Mucosa of stomach (tissue), 1 donor: ENCODE measurements around the gene CD164L2.

Source experiments
- H3K27me3 ChIP-seq: one replicate; pipeline ENCODE4 v1.7.0; 2013; ENCODE audit warnings: mild to moderate bottlenecking, low read length; ENCODE audit not compliant: control insufficient read depth, insufficient read depth
- H3K36me3 ChIP-seq: one replicate; pipeline ENCODE4 v1.7.0; 2013; ENCODE audit warnings: low read length; ENCODE audit not compliant: control insufficient read depth, insufficient read depth
- H3K4me1 ChIP-seq: one replicate; pipeline ENCODE4 v1.7.0; 2013; ENCODE audit warnings: mild to moderate bottlenecking, low read length; ENCODE audit not compliant: control insufficient read depth, insufficient read depth
- H3K4me3 ChIP-seq: one replicate; pipeline ENCODE4 v1.7.0; 2013; ENCODE audit warnings: low read length
- H3K9ac ChIP-seq: one replicate; pipeline ENCODE4 v1.7.0; 2013; ENCODE audit warnings: mild to moderate bottlenecking, low read length, moderate library complexity
- H3K9me3 ChIP-seq: one replicate; pipeline ENCODE4 v1.7.0; 2013; ENCODE audit warnings: mild to moderate bottlenecking, low read length, moderate library complexity; ENCODE audit not compliant: control insufficient read depth
- donor health status: Pancreatic carcinoma.

Gene CD164L2

GRCh38 chr1:27346357-27346756, 36.8 kb downstream of the CD164L2 start:
- Histone ChIP-seq H3K4me3 (no peak overlapping the region), H3K4me1 (peaks cover 40% of the 10 kb centered on the region), H3K27me3 (peaks cover 5% of the 10 kb centered on the region), H3K36me3 (no peaks in the 10 kb centered on the region), H3K9ac (no peak overlapping the region), H3K9me3 (no peaks in the 10 kb centered on the region)

GRCh38 chr1:27345272-27345671, 37.9 kb downstream of the CD164L2 start:
- Histone ChIP-seq H3K27me3 (peaks cover 5% of the 10 kb centered on the region), H3K9ac (no peak overlapping the region), H3K4me3 (no peak overlapping the region), H3K36me3 (no peaks in the 10 kb centered on the region), H3K9me3 (no peaks in the 10 kb centered on the region), H3K4me1 (peaks cover 41% of the 10 kb centered on the region)

GRCh38 chr1:27343639-27344025, 39.5 kb downstream of the CD164L2 start:
- Histone ChIP-seq H3K36me3 (no peaks in the 10 kb centered on the region), H3K4me1 (peaks cover 32% of the 10 kb centered on the region), H3K4me3 (peak overlapping the region; percentile 46), H3K9ac (peak overlapping the region; percentile 73), H3K9me3 (no peaks in the 10 kb centered on the region), H3K27me3 (no peaks in the 10 kb centered on the region)

- peak overlapping the region; percentile 46 for H3K4me3 ChIP-seq
- H3K36me3 ChIP-seq = no peaks in the 10 kb centered on the region
- H3K9ac ChIP-seq = peak overlapping the region; percentile 73
- peaks cover 31% of the 10 kb centered on the region for H3K4me1 ChIP-seq
- H3K9me3 ChIP-seq = no peaks in the 10 kb centered on the region
- H3K27me3 ChIP-seq = no peaks in the 10 kb centered on the region
These were observed 40.1 kb downstream of the CD164L2 start for GRCh38 chr1:27342778-27343638.

GRCh38 chr1:27342391-27342777, 40.7 kb downstream of the CD164L2 start:
- peaks cover 31% of the 10 kb centered on the region for H3K4me1 ChIP-seq
- no peaks in the 10 kb centered on the region for H3K36me3 ChIP-seq
- no peaks in the 10 kb centered on the region for H3K9me3 ChIP-seq
- H3K4me3 ChIP-seq = peak overlapping the region; percentile 46
- peak overlapping the region; percentile 73 for H3K9ac ChIP-seq
- no peaks in the 10 kb centered on the region for H3K27me3 ChIP-seq

GRCh38 chr1:27341525-27342252, 41.4 kb downstream of the CD164L2 start, which contains the start of gene SYTL1:
Gene SYTL1 (plus strand): TSS chr1:27342022. CDS start chr1:27345335, 3,313 bp downstream.
- Histone ChIP-seq H3K4me1 (peaks cover 27% of the 10 kb centered on the region), H3K9me3 (no peaks in the 10 kb centered on the region), H3K4me3 (peak within 1 kb of the TSS; percentile 46), H3K9ac (peak within 1 kb of the TSS; percentile 73), H3K36me3 (no peaks in the 10 kb centered on the region), H3K27me3 (no peaks in the 10 kb centered on the region)

GRCh38 chr1:27339213-27339612, 43.9 kb downstream of the CD164L2 start:
- Histone ChIP-seq H3K4me3 (no peak overlapping the region), H3K4me1 (peaks cover 27% of the 10 kb centered on the region), H3K27me3 (no peaks in the 10 kb centered on the region), H3K9me3 (no peaks in the 10 kb centered on the region), H3K36me3 (no peaks in the 10 kb centered on the region), H3K9ac (no peak overlapping the region)

- Histone ChIP-seq H3K4me1 (peaks cover 26% of the 10 kb centered on the region), H3K27me3 (no peaks in the 10 kb centered on the region), H3K4me3 (no peak overlapping the region), H3K9me3 (no peaks in the 10 kb centered on the region), H3K36me3 (peaks cover 3% of the 10 kb centered on the region), H3K9ac (no peak overlapping the region)
These were observed 44.4 kb downstream of the CD164L2 start for GRCh38 chr1:27338751-27339150.

- Histone ChIP-seq H3K27me3 (no peaks in the 10 kb centered on the region), H3K4me3 (no peak overlapping the region), H3K36me3 (peaks cover 20% of the 10 kb centered on the region), H3K4me1 (peaks cover 11% of the 10 kb centered on the region), H3K9ac (no peak overlapping the region), H3K9me3 (no peaks in the 10 kb centered on the region)
These were observed 46.4 kb downstream of the CD164L2 start for GRCh38 chr1:27336756-27337155.

GRCh38 chr1:27335506-27336422, 47.4 kb downstream of the CD164L2 start:
- Histone ChIP-seq H3K27me3 (no peaks in the 10 kb centered on the region), H3K4me3 (no peak overlapping the region), H3K9ac (no peak overlapping the region), H3K4me1 (peaks cover 2% of the 10 kb centered on the region), H3K9me3 (no peaks in the 10 kb centered on the region), H3K36me3 (peaks cover 20% of the 10 kb centered on the region)

GRCh38 chr1:27333717-27334279, 49.3 kb downstream of the CD164L2 start:
- Histone ChIP-seq H3K4me1 (no peaks in the 10 kb centered on the region), H3K9me3 (no peaks in the 10 kb centered on the region), H3K4me3 (no peak overlapping the region), H3K36me3 (peaks cover 20% of the 10 kb centered on the region), H3K9ac (no peak overlapping the region), H3K27me3 (no peaks in the 10 kb centered on the region)
